ENCODE data around the gene C4BPA.

Gene C4BPA

GRCh38 chr1:207109004-207109403, 5.0 kb downstream of the C4BPA start:
- DNase-seq (ENCODE audit: insufficient read length, low spot score) (no peak), FAIRE-seq (no peak)
- no peak for TF ChIP-seq CTCF (IDR thresholded peaks at IDR 0.05; ENCODE audit: insufficient read depth, missing control alignments)

GRCh38 chr1:207112616-207113296, 8.7 kb downstream of the C4BPA start:
- FAIRE-seq (no peak), DNase-seq (ENCODE audit: insufficient read length, low spot score) (no peak)
- TF ChIP-seq CTCF (IDR thresholded peaks at IDR 0.05; ENCODE audit: insufficient read depth, missing control alignments) = no peak

- TF ChIP-seq CTCF (IDR thresholded peaks at IDR 0.05; ENCODE audit: insufficient read depth, missing control alignments) = no peak
- no peak for FAIRE-seq
- no peak for DNase-seq (ENCODE audit: insufficient read length, low spot score)
These were observed 11.2 kb downstream of the C4BPA start for GRCh38 chr1:207115269-207115668.

GRCh38 chr1:207124389-207124788, 20.4 kb downstream of the C4BPA start:
- no peak for TF ChIP-seq CTCF (IDR thresholded peaks at IDR 0.05; ENCODE audit: insufficient read depth, missing control alignments)
- FAIRE-seq (no peak), DNase-seq (ENCODE audit: insufficient read length, low spot score) (no peak)

GRCh38 chr1:207128336-207128921, 24.4 kb downstream of the C4BPA start:
- no peak for TF ChIP-seq CTCF (IDR thresholded peaks at IDR 0.05; ENCODE audit: insufficient read depth, missing control alignments)
- DNase-seq (ENCODE audit: insufficient read length, low spot score) = no peak
- no peak for FAIRE-seq

GRCh38 chr1:207129053-207129452, 25.0 kb downstream of the C4BPA start:
- FAIRE-seq (no peak), DNase-seq (ENCODE audit: insufficient read length, low spot score) (no peak)
- TF ChIP-seq CTCF (IDR thresholded peaks at IDR 0.05; ENCODE audit: insufficient read depth, missing control alignments) = no peak
